Adrenal gland (tissue), 12 donors: ENCODE data around the gene RADIL. TPM values are rescaled to one million over a fixed set of nuclear protein-coding genes. Genes with fewer than 3 reads are reported as not detected.

ENCODE experiments used
- DNase-seq, 7 donors: peaks; one replicate each; pipeline ENCODE4 v3.0.0-alpha.2; 2019 to 2020
- H3K27ac ChIP-seq, 5 donors: fragments of 200-600 bp; sonication (generic) in 4 of 5; 1 replicate in 3 of 5; 2 replicates in 2 of 5; pipeline versions ENCODE4 v1.5.1 to v1.8.0; 2016 to 2020; ENCODE audit warnings: mild to moderate bottlenecking in 1 of 5
- H3K27me3 ChIP-seq: fragments of 200-600 bp; 2 replicates; pipeline ENCODE4 v1.8.0; 2021
- H3K36me3 ChIP-seq, 2 donors: fragments of 200-600 bp; replicated peaks in 1 of 2; 1 replicate in 1 of 2; 2 replicates in 1 of 2; pipeline versions ENCODE4 v1.5.1 to v1.8.0; 2018 to 2022
- H3K4me1 ChIP-seq, 2 donors: fragments of 200-600 bp; replicated peaks in 1 of 2; 1 replicate in 1 of 2; 2 replicates in 1 of 2; pipeline versions ENCODE4 v1.5.1 to v1.8.0; 2018 to 2021
- H3K4me3 ChIP-seq, 4 donors: fragments of 200-600 bp; sonication (generic) in 3 of 4; one replicate each; pipeline ENCODE4 v1.5.1; 2016 to 2018
- H3K9me3 ChIP-seq, 3 donors: fragments of 200-600 bp; sonication (generic) in 1 of 3; replicated peaks in 1 of 3; 1 replicate in 2 of 3; 2 replicates in 1 of 3; pipeline versions ENCODE4 v1.5.1 to v1.8.0; 2016 to 2021
- POLR2A ChIP-seq, 2 donors: fragments of 450-650 bp; IDR thresholded peaks; one replicate each; pipeline ENCODE4 v1.6.1; 2017; ENCODE audit warnings: antibody characterized with exemption in 2 of 2, mild to moderate bottlenecking in 2 of 2, moderate library complexity in 1 of 2
- WGBS, 4 donors: extraction: QIAGEN DNeasy Blood & Tissue Kit in 2 of 4; methylation state at CpG; one replicate each; pipeline versions ENCODE4 v1.1.5 to v1.1.7; 2013 to 2017; 5-methylcytosine and 5-hydroxymethylcytosine counted together
- intact Hi-C, 2 donors: fragments of 100-400 bp; cut with DNase I; formaldehyde crosslinking; loops; one replicate each; pipeline versions ENCODE4 v1.14.1 to v1.15.0; 2022 to 2023
- polyA plus RNA-seq, 3 donors: library from polyadenylated mRNA; stranded (reverse); fragments of 200-250 nt in 2 of 3; fragments of 350-450 nt in 1 of 3; fragmentation: Illumina TruSeq in 1 of 3; extraction: RNeasy Lipid Tissue Mini Kit (QIAGEN cat#74804) in 1 of 3; gene quantifications; one replicate each; pipeline ENCODE4 v1.2.3, GENCODE V29; 2013 to 2014
- total RNA-seq, 9 donors: library from RNA; depleted of rRNA in 4 of 9; stranded (reverse); fragments of >200 nt in 4 of 9; fragments of 120-200 nt in 1 of 9; fragmentation: NEBNext Ultra II Directional in 1 of 9; extraction: Animal tissue kit (Norgen Biotek cat#: 25700) in 1 of 9; gene quantifications; one replicate each; pipeline versions ENCODE4 v1.1.0 to v1.2.4, GENCODE V29; 2013 to 2023
- TF ChIP-seq, protein P1 (sequence below), 6 experiments: fragments of 450-650 bp in 4 of 6; fragments of 200-600 bp in 2 of 6; sonication (generic) in 1 of 6; IDR thresholded peaks; 1 replicate in 5 of 6; 2 replicates in 1 of 6; pipeline versions ENCODE4 v1.5.1 to v1.8.0; 2016 to 2021; ENCODE audit warnings: antibody characterized with exemption in 6 of 6, mild to moderate bottlenecking in 2 of 6, moderate library complexity in 1 of 6
- donor health status: healthy with polysubstance abuse.
- donor health status: Bipolar disorder and iron deficiency.
- donor health status: DM: yes; HTN: yes; CAD: no.
- donor health status: DM: no; HTN: no; CAD: no.
- donor health status: DM: no; HTN: no; CAD: no.
- donor health status: DM: yes; HTN: yes; CAD: no.

The RADIL gene
- total and polyA plus RNA-seq, 12 donors = 0.16 to 7.8 (median 1.4) TPM

DNA sequence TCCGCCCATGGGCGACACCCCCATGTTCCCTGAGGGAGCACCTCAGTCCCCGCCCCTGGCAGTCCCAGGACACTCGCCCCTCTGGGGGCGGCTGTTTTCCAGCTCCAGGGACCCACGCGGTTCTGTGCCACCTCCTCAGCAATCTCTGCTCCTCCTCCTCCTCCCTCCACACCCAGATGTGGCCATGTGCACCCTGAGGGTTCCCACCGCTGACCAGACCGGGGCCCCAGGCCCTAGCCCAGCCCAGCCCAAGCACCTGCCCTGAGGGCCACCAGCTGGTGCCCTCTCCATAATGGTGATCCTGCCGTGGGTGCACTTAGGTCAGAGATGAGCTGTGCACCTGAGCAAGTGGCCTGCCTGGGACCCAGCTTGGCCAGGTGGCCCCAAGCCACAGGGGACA is 83.0 kb downstream of the RADIL start:
- no peak for DNase-seq
- no peaks in the 10 kb centered on the region for H3K27me3 ChIP-seq
- H3K36me3 ChIP-seq = no peaks in the 10 kb centered on the region
- TF ChIP-seq POLR2A (IDR thresholded peaks at IDR 0.05) = no peak
- TF ChIP-seq, protein P1, sequence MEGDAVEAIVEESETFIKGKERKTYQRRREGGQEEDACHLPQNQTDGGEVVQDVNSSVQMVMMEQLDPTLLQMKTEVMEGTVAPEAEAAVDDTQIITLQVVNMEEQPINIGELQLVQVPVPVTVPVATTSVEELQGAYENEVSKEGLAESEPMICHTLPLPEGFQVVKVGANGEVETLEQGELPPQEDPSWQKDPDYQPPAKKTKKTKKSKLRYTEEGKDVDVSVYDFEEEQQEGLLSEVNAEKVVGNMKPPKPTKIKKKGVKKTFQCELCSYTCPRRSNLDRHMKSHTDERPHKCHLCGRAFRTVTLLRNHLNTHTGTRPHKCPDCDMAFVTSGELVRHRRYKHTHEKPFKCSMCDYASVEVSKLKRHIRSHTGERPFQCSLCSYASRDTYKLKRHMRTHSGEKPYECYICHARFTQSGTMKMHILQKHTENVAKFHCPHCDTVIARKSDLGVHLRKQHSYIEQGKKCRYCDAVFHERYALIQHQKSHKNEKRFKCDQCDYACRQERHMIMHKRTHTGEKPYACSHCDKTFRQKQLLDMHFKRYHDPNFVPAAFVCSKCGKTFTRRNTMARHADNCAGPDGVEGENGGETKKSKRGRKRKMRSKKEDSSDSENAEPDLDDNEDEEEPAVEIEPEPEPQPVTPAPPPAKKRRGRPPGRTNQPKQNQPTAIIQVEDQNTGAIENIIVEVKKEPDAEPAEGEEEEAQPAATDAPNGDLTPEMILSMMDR (IDR thresholded peaks at IDR 0.05) = no peak
- no peak overlapping the region for H3K4me3 ChIP-seq
- H3K9me3 ChIP-seq = no peaks in the 10 kb centered on the region
- no peaks in the 10 kb centered on the region for H3K4me1 ChIP-seq
- H3K27ac ChIP-seq = no peak overlapping the region
- whole genome bisulfite sequencing, 4 donors = 76 to 88% (median 83%) methylated on average over 8 to 10 of the region's 10 CpGs
- intact Hi-C loops = no loop called here

DNA sequence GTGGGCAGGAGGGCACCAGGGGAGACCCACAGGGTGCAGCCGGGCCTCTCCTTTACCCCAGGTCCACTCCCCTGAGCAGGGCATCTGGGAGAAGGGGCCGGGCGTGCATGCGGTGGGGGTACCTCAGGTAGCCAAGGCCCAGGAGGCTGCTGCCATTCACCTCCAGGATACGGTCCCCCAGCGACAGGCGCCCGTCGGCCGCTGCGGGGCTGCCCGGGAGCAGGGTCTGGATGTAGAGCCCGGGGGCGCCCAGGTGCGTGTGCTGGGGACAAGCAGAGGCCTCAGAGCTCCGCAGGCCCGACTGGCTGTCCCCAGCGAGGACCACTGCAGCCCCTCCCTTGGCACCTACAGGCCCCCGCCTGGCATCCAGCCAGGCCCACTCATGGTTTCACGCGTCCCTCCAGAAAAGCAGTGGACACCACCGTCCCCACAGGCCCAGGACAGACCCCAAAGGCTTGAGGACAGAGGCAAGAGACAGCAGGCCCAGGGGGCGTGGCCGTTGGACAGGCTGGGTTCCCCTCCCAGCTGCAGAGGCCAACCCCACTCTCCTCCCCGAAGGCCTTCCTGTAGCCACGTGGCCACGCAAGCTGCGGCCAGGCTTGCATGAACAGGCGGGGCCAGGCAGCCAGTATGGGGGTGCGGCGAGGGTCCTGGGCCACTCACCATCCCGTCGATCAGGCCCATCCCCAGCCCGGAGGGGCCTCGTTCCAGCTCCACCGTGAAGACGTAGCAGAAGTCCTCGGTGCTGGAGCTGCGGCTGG is 83.8 kb downstream of the RADIL start:
- Histone ChIP-seq H3K9me3 (no peaks in the 10 kb centered on the region), H3K27ac (no peak overlapping the region), H3K4me1 (no peaks in the 10 kb centered on the region), H3K27me3 (no peaks in the 10 kb centered on the region), H3K4me3 (no peak overlapping the region), H3K36me3 (no peaks in the 10 kb centered on the region)
- intact Hi-C loops = loop anchor here (2.0 to 5.0 kb wide), 2 partner anchors 283 kb away; no protein-coding TSS in a partner anchor
- no peak for DNase-seq
- WGBS, 4 donors = 45 to 87% (median 77%) methylated on average over 3 to 39 of the region's 39 CpGs
- TF ChIP-seq, protein P1 (IDR thresholded peaks at IDR 0.05) = no peak
- TF ChIP-seq POLR2A (IDR thresholded peaks at IDR 0.05) = no peak

DNA sequence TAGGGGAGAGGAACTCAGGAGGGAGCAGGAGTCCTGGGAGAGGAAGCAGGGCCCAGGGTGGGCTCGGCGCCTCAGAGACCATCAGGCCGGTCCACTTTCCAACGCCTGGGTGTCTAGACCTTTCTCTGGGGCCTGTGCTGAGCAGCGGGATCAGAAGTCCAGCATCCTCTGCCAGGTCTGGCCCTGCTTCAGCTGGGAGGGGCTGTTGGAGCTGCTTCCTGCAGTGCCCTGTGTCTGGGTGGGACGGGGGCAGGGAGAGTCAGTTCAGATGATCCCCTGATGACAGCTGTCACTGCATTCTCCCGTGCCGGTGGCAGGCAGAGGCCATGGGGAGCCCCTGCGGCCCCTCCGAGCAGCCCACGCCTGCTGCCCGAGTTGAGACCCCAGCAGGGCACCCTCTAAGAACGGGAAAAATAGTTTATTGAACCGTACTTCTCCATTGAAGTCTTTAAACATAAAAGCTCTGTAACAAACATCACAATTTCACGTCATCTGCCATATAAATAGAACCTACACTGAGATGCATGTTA is 84.7 kb downstream of the RADIL start:
- H3K4me3 ChIP-seq = no peak overlapping the region
- 80 to 94% (median 86%) methylated on average over 8 to 15 of the region's 15 CpGs for WGBS, 4 donors
- H3K4me1 ChIP-seq = no peaks in the 10 kb centered on the region
- no peak for TF ChIP-seq POLR2A (IDR thresholded peaks at IDR 0.05)
- TF ChIP-seq, protein P1 (IDR thresholded peaks at IDR 0.05) = no peak
- no peaks in the 10 kb centered on the region for H3K9me3 ChIP-seq
- no peak overlapping the region for H3K27ac ChIP-seq
- H3K36me3 ChIP-seq = no peaks in the 10 kb centered on the region
- no peaks in the 10 kb centered on the region for H3K27me3 ChIP-seq
- intact Hi-C loops = loop anchor here (2.0 to 5.0 kb wide), 2 partner anchors 284 kb away; no protein-coding TSS in a partner anchor
- DNase-seq = no peak

- H3K36me3 ChIP-seq = no peaks in the 10 kb centered on the region
- whole genome bisulfite sequencing, 4 donors = 31 to 43% (median 40%) methylated on average over 26 to 37 of the region's 37 CpGs
- no peak overlapping the region for H3K4me3 ChIP-seq
- H3K27ac ChIP-seq = no peak overlapping the region
- peaks cover under 1% of the 10 kb centered on the region in 2 donors for H3K4me1 ChIP-seq
- no peaks in the 10 kb centered on the region for H3K9me3 ChIP-seq
- peak in 3 of 7 donors; percentile 41 to 70 (median 44) for DNase-seq
- TF ChIP-seq POLR2A (IDR thresholded peaks at IDR 0.05) = no peak
- TF ChIP-seq, protein P1 (IDR thresholded peaks at IDR 0.05) = peak; percentile 41 to 82 (median 66)
- no peaks in the 10 kb centered on the region for H3K27me3 ChIP-seq
- intact Hi-C loops = loop anchor here (2.0 to 5.0 kb wide), 2 partner anchors 284 to 285 kb away; no protein-coding TSS in a partner anchor
Measured at GRCh38 chr7:4797858-4798705, 85.4 kb downstream of the RADIL start.
